ENCODE data around the gene CENPU. TPM values are rescaled to one million over a fixed set of nuclear protein-coding genes. Genes with fewer than 3 reads are reported as not detected.

The CENPU gene
- total and polyA plus RNA-seq, 10 of the 15 experiments (the other 5 are each of a cell fraction or from before 2014, with no cell fraction given) = 26.6 to 90.8 (median 53.8) TPM

DNA sequence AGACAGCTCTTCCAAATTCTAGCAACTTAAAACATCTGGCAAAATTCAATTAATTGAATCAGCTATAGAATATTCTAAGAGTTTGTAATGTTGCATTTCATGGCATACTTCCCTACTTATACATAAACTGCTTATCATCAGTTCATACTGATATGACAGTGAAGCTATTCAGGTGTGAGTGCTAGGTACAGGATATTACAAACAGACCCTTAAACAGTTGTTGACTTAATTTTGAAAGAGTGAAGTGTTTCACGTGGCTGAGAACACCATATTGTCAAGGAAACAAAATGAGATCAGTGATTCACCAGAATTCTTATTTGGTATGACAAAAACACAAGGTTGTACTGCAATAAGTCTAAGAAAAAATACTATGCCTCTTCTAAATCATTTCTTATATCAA, 27.4 kb downstream of the CENPU start (continued):
- TF ChIP-seq NR2C1 (IDR thresholded peaks at IDR 0.05) (no peak), SMAD1 (IDR thresholded peaks at IDR 0.05; ENCODE audit: low read depth, partially characterized antibody) (no peak), POU2F2 (IDR thresholded peaks at IDR 0.05; ENCODE audit: borderline replicate concordance, low read depth, low read length) (no peak), ELK1 (IDR thresholded peaks at IDR 0.05; ENCODE audit: low read depth, low read length) (no peak)

DNA sequence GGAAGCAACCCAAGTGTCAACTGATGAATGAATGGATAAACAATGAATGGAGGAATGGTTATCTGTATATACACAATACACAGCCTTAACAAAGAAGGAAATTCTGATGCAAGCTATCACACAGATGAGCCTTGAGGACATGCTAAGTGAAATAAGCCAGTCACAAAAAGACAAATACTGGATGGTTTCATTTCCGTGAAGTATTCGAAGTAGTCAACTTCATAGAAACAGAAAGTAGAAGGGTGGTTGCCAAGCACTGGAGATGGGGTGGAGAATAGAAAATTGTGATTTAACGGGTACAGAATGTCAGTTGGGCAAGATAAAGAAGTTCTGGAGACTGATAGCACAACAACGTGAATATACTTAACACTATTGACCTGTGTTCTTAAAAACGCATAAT, 28.2 kb downstream of the CENPU start:
- CTCF ChIA-PET = no interaction called here
- H3K4me1 ChIP-seq (ENCODE audit: control insufficient read depth, insufficient read depth, low read length) = no peaks in the 10 kb centered on the region
- no peak overlapping the region for H2AFZ ChIP-seq (ENCODE audit: control insufficient read depth, low read depth, low read length)
- H3K4me2 ChIP-seq (ENCODE audit: control insufficient read depth, insufficient read depth) = no peak overlapping the region
- RAD21 ChIA-PET (ENCODE audit: unreplicated experiment) = no interaction called here
- no peaks in the 10 kb centered on the region for H3K79me2 ChIP-seq (ENCODE audit: control insufficient read depth, insufficient read depth, low read length)
- intact Hi-C loops (cut with micrococcal nuclease; ENCODE audit: unreplicated experiment) = no loop called here
- DNase-seq (ENCODE audit: low read depth, low spot score) (no peak), FAIRE-seq (no peak), ATAC-seq (no peak)
- no peaks in the 10 kb centered on the region; the same call in none of the 3 replicates for H3K9me3 ChIP-seq (replicated peaks; ENCODE audit: control insufficient read depth, insufficient read depth, low read length)
- BruUV-seq (replicated peaks) = no TSS peak
- no peak overlapping the region for H3K27ac ChIP-seq (ENCODE audit: control insufficient read depth, insufficient read depth)
- in situ Hi-C loops (cut with MboI) = no loop called here
- H4K20me1 ChIP-seq (ENCODE audit: control insufficient read depth, insufficient read depth) = no peaks in the 10 kb centered on the region
- peaks cover 10 to 21% of the 10 kb centered on the region in 2 experiments for H3K36me3 ChIP-seq (ENCODE audit: control insufficient read depth in 2 of 2, insufficient read depth in 2 of 2, low read length in 1 of 2)
- POLR2A ChIA-PET = no interaction called here
- TF ChIP-seq HCFC1 (IDR thresholded peaks at IDR 0.05; ENCODE audit: low read length) = no peak
- TF ChIP-seq LARP7 (IDR thresholded peaks at IDR 0.05) = no peak
- no peak for TF ChIP-seq ZNF207 (IDR thresholded peaks at IDR 0.05; ENCODE audit: borderline replicate concordance)
- TF ChIP-seq CUX1 (IDR thresholded peaks at IDR 0.05; ENCODE audit: insufficient replicate concordance, low read depth, low read length) = no peak
- no peak for TF ChIP-seq FOXM1 (IDR thresholded peaks at IDR 0.05; ENCODE audit: low read depth, low read length)
- TF ChIP-seq SREBF1 (IDR thresholded peaks at IDR 0.05; ENCODE audit: low read length) = no peak
- SMC1A ChIA-PET (ENCODE audit: uncharacterized antibody, unreplicated experiment) = interaction anchor here (1.0 kb wide), 1 partner anchor 9 kb away, joined by 6 read pairs; no protein-coding TSS in a partner anchor
- H3K27me3 ChIP-seq (replicated peaks in 1 of 2; ENCODE audit: control insufficient read depth in 2 of 2, insufficient read depth in 2 of 2, low read length in 1 of 2) = no peaks in the 10 kb centered on the region
- no peak overlapping the region for H3K9ac ChIP-seq (ENCODE audit: control insufficient read depth, insufficient read depth, low read length)
- 68% methylated on average over 5 of the region's 5 CpGs for WGBS (ENCODE audit: insufficient coverage, insufficient replicate concordance, low lambda C conversion rate, missing lambda C conversion rate)
- no peak overlapping the region for H3K4me3 ChIP-seq
